PC-3 (cell line): Measurements from ENCODE around the gene AMZ1.

Experiments
- CTCF ChIP-seq: fragments of 300-600 bp; sonication (generic); conservative IDR thresholded peaks from 2 replicates; pipeline ENCODE4 v1.5.1; 2017; ENCODE audit warnings: antibody characterized with exemption, low read depth, mild to moderate bottlenecking, low read length
- EZH2 ChIP-seq: fragments of 300-600 bp; sonication (generic); IDR thresholded peaks from one replicate; pipeline ENCODE4 v1.6.1; 2017; ENCODE audit warnings: antibody characterized with exemption, mild to moderate bottlenecking, low read length; ENCODE audit not compliant: unreplicated experiment
- EZH2phosphoT487 ChIP-seq: fragments of 300-600 bp; sonication (generic); IDR thresholded peaks from 2 replicates; pipeline ENCODE4 v1.6.1; 2018; ENCODE audit warnings: mild to moderate bottlenecking, antibody characterized with exemption, low read length, borderline replicate concordance

DNA sequence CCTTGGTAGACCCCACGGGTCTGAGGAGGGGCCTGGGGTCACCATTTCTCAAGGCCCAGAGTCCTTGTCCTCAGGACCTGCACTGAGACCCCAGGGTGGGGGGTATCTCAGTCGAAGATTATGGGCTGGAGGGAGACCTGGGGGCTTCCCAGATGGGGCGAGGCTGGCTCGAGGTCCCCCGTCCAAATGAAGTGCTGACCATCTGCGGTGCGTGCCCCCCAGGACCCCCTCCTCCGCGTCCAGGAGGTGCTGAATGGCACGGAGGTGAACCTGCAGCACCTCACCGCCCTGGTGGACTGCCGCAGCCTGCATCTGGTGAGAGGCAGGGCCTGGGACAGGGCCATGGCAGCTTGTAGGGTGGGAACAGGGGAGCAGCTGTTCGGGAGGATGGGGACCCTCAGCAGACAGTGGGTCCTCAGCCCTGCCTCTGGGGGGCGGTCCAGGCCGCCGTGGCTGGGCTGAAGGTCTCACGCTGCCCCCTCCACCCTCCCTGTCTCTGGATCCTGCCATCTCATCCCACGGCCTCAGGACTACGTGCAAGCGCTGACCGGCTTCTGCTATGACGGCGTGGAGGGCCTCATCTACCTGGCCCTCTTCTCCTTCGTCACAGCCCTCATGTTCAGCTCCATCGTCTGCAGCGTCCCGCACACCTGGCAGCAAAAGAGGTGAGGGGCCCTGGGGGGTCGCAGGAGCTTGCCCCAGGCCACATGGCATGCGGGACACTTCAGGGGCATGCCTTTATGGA lies 32.0 kb upstream of the AMZ1 start:
- no peak for TF ChIP-seq CTCF
- no peak for TF ChIP-seq EZH2phosphoT487
- TF ChIP-seq EZH2: no peak
